UCSD-AML1 (cell line): Measurements from ENCODE around the gene TMEM63B.

ENCODE experiments used
- DNase-seq: peaks from one replicate; lab custom pipeline; 2025; ENCODE audit not compliant: unreplicated experiment; lab: John Stamatoyannopoulos, UW

Gene TMEM63B

DNA sequence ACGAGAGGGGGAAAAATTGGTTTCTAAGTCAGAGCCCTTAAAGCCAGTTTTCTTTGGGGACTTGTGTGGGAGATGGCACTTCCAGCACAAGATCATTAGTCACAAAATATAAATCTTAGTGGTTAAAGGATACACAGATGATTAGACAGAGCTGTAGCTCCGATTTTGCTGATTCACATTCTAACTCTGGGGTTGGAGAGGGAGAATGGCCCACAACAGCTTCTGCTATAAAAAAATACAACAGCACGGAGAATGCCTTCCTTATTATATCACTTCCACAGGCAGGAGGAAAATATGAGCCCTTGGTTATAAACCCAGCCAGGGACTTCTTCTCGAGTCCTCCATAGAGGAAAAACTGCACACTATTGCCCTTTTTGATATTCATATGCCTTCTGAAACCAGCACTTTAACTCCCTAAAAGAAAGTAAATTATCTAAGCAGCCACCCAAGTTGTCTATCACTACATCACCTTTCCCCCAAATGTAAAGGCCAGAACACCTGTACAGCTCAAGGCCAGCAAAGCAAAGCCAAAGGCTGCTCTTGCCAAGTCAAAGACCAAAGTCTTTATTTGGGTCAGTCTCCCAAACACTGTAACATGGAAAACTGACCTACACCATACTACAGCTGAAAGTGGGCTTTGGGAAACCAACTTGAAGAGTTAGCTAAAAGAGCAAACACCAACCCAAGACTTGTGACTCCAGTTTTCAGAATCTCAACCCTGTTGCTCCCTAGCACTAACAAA is 10.5 kb upstream of the TMEM63B start:
- DNase-seq = no peak

- DNase-seq = no peak
Observed at GRCh38 chr6:44117397-44118128, 9.8 kb upstream of the TMEM63B start.

DNA sequence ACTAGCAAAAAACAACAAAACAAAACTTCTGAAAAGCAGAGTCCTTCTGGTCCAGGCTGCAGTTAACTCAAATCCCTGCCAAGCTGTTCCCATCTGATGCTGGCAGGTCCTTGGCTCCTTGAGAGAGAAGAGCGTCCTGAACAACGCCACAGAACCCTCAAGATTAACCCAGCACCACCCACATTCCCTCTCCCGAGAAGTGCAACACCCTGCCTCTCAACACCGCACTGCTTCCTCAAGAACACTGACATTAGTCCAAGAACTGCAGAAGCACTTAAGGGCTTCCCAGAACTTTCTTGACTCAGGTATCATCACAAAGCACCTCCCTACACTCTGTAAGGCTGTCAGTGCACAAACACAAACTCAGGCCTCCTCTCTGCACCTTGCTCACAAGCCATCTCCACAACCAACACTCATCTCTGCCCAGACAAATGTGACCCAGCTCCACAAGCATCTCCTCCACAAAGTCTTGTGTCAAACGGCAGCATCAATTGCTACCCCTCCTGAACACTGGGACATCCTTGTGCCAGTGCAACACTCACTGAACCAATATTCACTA is 7.6 kb upstream of the TMEM63B start:
- DNase-seq = no peak

DNA sequence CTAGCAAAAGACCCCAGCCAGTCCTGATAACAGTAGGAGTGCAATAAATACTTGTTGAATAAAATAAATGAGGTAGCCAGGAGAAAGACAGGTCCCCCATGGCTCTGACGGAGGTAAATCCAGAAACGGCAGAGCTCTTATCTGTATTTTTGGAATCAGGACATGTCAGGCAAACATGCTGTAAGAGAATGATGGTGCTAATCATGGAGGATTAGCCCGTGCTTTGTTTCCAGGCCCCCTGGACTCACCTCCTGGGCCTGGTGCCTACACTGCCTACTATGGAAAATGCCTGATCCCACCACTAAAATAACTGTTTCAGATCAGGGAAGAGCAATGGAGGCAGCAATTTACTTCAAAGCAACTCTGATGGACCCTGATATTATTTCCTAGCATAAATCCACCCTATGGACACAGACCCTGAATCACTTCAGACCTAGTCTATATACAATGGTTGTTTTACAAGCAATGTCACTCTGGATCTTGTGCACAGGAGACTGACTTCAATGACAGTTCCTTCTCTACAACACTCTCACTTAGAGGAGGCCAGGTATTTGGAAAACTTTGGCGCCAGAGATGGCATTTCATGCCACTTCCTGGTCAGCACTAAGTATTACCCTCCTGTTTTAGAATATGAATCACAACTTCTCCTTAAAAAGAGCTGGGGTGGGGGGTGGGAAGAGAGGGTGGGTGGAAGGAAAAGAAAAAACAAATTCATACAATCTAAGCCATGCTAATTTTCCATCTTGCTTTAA is 6.5 kb upstream of the TMEM63B start:
- no peak for DNase-seq

DNA sequence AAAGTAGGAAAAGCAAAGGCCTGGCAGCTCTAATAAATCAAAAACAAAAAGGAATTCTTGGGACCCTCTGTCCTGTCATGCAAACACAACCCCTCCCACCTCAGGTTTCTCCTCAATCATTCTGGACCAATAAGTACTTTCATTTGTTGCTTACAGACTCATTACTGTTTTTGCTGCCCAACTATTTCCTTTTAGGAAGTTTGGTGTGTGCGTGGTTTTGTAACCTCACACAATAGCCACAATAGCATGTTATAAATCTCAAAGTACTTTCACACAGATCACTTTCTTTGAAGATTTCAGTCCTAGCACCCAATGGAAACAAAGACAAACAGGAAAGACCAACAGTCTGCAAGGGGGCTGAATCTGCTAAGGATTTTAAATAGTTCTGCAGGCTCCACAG is 4.6 kb upstream of the TMEM63B start:
- no peak for DNase-seq

- no peak for DNase-seq
Observed at GRCh38 chr6:44123544-44123943, 3.8 kb upstream of the TMEM63B start.

- peak; percentile 52 for DNase-seq
Observed at GRCh38 chr6:44126320-44127149, 819 bp upstream of the TMEM63B start.

DNA sequence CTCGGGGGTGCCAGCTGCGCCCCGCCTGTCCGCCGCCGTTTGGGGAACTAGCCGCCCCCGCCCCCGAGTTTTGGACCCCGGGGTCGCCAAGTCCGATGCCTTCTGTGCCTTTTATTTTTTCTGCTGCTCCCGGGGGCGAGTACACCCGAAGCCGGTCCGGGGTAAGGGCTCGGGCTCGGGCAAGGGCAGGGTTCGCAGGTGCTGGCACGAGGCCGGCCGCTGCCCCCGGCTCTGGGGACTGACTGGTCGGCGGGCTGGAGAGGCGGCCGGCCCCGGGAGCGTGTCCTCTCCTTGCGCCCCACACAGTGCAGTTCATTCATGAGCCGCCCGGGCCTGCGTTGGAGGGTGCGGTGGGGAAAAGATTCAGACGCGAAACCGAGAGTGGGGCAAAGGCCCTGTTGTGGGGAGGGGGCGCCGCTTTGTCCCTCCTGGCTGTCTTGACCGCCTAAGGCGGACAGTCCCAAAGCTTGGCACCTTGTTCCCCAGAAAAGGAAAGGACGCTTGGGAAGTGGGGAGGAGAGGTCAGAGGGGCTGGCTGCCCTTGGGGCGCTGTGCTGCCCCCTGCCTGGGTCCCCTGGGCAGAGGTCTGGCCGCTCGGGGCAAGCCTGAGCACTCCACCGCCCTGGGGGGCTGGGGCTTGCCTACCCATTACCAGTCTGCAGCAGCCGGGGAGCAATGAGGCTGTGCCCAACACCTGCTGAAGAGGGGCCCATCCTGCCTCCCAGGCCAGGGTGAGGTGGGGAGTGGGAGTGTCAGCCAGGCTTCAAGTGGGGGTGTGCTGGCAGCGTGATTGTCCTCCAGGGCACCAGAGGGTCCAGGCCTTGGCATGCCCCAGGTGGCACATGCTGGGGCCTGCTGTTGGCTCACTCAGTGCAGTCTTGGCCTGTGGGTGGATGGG is 915 bp downstream of the TMEM63B start:
- DNase-seq = no peak

DNA sequence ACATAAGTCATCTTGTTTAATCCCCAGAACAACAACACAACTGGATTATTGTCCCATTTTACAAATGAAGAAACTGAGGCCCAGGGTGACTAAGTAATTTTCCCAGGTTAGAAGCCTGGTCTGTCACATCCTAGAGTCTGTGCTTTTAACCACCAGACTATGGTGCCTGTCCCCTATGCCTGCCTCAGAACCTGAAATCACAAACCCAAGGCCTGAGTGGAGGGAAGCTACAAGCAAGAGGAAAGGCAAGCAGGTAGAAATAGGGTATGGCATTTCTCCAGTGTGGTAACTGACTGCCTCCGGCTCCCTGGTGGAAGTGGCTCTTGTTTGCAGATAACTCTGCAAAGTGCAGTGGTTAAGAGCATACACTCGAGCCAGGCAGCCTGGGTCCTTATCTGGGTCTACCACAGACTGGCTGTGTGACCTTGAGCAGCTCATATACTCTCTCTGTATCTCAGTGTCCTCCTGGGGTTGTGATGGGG is 2.5 kb downstream of the TMEM63B start:
- DNase-seq = peak; percentile 44

DNA sequence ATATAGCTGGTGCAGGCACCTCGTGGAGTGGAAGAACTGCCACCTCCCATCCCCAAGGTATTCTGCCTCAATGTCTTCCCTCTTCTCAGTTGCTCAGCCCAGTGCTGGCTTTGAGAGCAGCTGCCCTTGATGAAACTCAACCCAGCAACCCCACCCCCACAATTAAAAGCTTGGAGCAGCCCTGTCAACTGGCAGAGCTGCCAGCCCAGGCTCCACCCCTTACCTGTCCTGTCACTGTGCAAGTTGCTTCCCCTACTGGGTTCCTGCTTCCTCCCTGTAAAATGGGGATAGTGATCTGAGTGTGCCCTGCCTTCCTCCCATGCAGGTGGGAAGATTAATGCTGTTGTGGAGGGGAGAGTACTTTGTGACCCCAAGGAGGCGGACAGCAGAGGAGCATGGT is 4.5 kb downstream of the TMEM63B start:
- no peak for DNase-seq

DNA sequence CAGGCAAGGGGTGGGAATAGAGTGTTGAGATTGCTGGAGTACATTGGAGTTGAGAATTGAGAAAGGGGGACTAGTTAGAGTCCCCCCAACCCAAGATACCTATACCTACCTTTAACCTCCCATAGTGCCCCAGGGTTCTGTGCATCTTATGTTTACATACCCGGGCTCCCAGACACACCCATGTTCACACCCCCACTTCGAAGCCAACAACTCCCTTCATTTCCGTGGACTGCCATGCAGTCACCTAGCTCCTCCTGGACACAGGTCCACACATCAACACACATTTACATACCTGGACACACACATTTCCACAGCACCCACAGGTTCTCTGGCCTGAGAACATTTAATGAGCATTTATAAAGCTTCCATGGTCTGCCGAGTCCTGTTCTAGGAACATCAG is 5.1 kb downstream of the TMEM63B start:
- DNase-seq = no peak

GRCh38 chr6:44133003-44133931 is 5.9 kb downstream of the TMEM63B start:
- peak; percentile 27 for DNase-seq

GRCh38 chr6:44133981-44134711 is 6.8 kb downstream of the TMEM63B start:
- DNase-seq = no peak

DNA sequence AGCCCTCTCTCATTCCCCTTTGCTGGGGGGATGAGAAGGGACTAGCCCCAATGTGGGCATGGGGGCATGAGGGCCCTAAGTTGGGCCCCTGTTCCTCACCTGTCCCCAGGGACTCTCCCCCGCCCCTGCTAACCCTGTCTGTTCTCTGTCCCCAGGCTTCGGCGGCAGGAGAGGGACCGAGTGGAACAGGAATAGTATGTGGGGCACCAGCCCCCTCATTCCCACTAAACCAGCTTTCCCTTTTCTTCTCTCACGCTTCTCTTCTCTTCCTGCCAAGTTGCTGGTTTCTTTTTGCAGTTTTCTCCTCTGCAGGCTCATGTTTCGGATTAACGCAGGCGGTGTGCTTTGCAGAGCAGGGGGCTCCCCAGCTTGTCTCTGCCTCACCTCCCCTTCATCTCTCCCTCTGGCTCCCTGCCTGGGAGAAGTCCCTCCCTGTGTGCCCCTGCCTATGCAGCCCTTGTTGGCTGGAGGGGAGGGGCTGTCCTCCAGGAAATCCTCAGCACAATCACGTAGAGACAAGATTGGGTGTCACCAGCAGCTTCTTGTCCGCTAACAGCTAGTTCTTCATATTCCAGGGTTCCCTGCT is 7.9 kb downstream of the TMEM63B start:
- no peak for DNase-seq

DNA sequence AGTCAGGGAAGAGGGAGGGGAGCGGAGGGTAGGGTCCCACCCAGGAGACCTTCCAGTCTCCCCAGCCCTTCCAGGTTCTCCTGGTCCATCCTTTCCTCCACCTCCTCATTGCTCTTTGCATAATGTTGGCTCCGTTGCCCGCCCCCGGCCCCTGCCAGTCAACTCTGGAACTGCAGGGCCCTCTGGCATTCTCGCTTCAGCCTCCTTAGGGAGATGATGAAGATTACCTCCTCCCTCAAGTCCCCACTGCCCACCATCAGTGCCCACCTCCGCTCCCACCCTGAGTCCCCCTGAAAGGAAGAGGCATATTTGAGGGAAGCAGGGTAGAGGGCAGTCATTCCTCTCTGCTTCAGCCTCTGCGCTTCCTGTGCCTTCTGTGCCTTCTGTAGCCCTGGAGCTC is 8.5 kb downstream of the TMEM63B start:
- DNase-seq = no peak

- no peak for DNase-seq
Observed at GRCh38 chr6:44138717-44139350, 11.5 kb downstream of the TMEM63B start.

DNA sequence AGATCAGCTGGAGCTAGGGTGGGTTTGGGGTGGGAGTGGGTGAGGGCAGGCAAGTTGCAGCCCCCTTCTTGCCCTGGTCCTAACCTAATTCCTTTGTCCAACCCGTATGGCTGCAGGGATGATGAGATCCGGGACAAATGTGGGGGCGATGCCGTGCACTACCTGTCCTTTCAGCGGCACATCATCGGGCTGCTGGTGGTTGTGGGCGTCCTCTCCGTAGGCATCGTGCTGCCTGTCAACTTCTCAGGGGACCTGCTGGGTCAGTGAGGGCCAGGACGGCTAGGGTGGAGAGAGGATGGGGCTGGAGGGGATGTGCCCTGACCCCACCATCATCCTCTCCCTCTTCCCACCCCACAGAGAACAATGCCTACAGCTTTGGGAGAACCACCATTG is 12.0 kb downstream of the TMEM63B start:
- DNase-seq = no peak
